HepG2 (cell line): Measurements from ENCODE around the gene SHROOM1. TPM values are rescaled to one million over a fixed set of nuclear protein-coding genes. Genes with fewer than 3 reads are reported as not detected.

ENCODE experiments used
- BCLAF1 ChIP-seq: fragments of 450-650 bp; IDR thresholded peaks from 2 replicates; pipeline ENCODE4 v1.6.1; 2017; ENCODE audit warnings: mild to moderate bottlenecking
- IRF2 ChIP-seq: IDR thresholded peaks from 2 replicates; pipeline ENCODE4 v1.6.1; 2018; ENCODE audit warnings: missing genetic modification reagents, missing compliant biosample characterization
- MXI1 ChIP-seq: IDR thresholded peaks from 3 replicates; pipeline ENCODE4 v1.6.1; 2012; ENCODE audit warnings: low read depth, low read length, inconsistent platforms, borderline replicate concordance
- NR3C1 ChIP-seq: sonication (generic); formaldehyde crosslinking; IDR thresholded peaks from 2 replicates; pipeline ENCODE4 v1.4.0; 2020; ENCODE audit warnings: missing genetic modification reagents
- RFX5 ChIP-seq: IDR thresholded peaks from 2 replicates; pipeline ENCODE4 v1.6.1; 2011; ENCODE audit warnings: low read depth, low read length, improper control_type of control experiment
- TARDBP ChIP-seq: sonication (generic); formaldehyde crosslinking; IDR thresholded peaks from 2 replicates; pipeline ENCODE4 v1.8.0; 2022; ENCODE audit warnings: mild to moderate bottlenecking, missing genetic modification reagents
- TBX2 ChIP-seq: sonication (generic); formaldehyde crosslinking; IDR thresholded peaks from 2 replicates; pipeline ENCODE4 v1.5.0; 2020; ENCODE audit warnings: missing genetic modification reagents, mild to moderate bottlenecking, borderline replicate concordance
- ZNF256 ChIP-seq: sonication (generic); formaldehyde crosslinking; conservative IDR thresholded peaks from 2 replicates; pipeline ENCODE4 v1.4.0; 2020; ENCODE audit warnings: missing genetic modification reagents
- ZNF414 ChIP-seq: sonication (generic); formaldehyde crosslinking; IDR thresholded peaks from 2 replicates; pipeline ENCODE4 v1.5.0; 2020; ENCODE audit warnings: missing genetic modification reagents
- ZNF441 ChIP-seq: sonication (generic); formaldehyde crosslinking; IDR thresholded peaks from 2 replicates; pipeline ENCODE4 v1.7.0; 2021; ENCODE audit warnings: missing genetic modification reagents, borderline replicate concordance
- ZNF556 ChIP-seq: sonication (generic); formaldehyde crosslinking; IDR thresholded peaks from 2 replicates; pipeline ENCODE4 v1.4.0; 2020; ENCODE audit warnings: mild to moderate bottlenecking, missing genetic modification reagents, borderline replicate concordance
- ZNF567 ChIP-seq: sonication (generic); formaldehyde crosslinking; IDR thresholded peaks from 2 replicates; pipeline ENCODE4 v1.8.1; 2023; ENCODE audit warnings: mild to moderate bottlenecking, missing genetic modification reagents, borderline replicate concordance
- polyA plus RNA-seq, 8 experiments: library from polyadenylated mRNA; depleted of rRNA in 3 of 8; stranded (reverse) in 7 of 8; unstranded in 1 of 8; fragments of >200 nt; fragmentation: Illumina TruSeq in 4 of 8; extraction: Trizol in 4 of 8; gene quantifications; 2 replicates each; pipeline versions ENCODE4 v1.2.1 to v1.2.3, GENCODE V29; 2011 to 2016; ENCODE audit warnings: low read depth in 4 of 8, missing spikeins in 1 of 8, mixed read lengths in 1 of 8; ENCODE audit not compliant: insufficient read depth in 1 of 8
- total RNA-seq, 5 experiments: library from RNA; depleted of rRNA; stranded (reverse); fragments of >200 nt; fragmentation: Illumina TruSeq; extraction: Trizol; gene quantifications; 2 replicates each; pipeline ENCODE4 v1.2.3, GENCODE V29; 2016; ENCODE audit warnings: low read depth in 1 of 5
- TF ChIP-seq, protein P1 (sequence below): sonication (generic); formaldehyde crosslinking; IDR thresholded peaks from 2 replicates; pipeline ENCODE4 v1.8.1; 2023; ENCODE audit warnings: mild to moderate bottlenecking, missing genetic modification reagents
- TF ChIP-seq, protein P2 (sequence below): sonication (generic); formaldehyde crosslinking; IDR thresholded peaks from 2 replicates; pipeline ENCODE4 v1.8.1; 2023; ENCODE audit warnings: mild to moderate bottlenecking, moderate library complexity, missing genetic modification reagents
- TF ChIP-seq, protein P3 (sequence below): sonication (generic); formaldehyde crosslinking; conservative IDR thresholded peaks from 2 replicates; pipeline ENCODE4 v1.5.0; 2020; ENCODE audit warnings: missing genetic modification reagents

The SHROOM1 gene
- total and polyA plus RNA-seq, 2 of the 13 experiments (the other 11 are each of a cell fraction or from before 2014, with no cell fraction given), result 18.2 to 25.7 TPM

GRCh38 chr5:132866342-132867045 is 36.0 kb upstream of the SHROOM1 start, which contains the start of the genes GDF9 and UQCRQ (continued):
- TF ChIP-seq BCLAF1 (no peak), ZNF441 (CRISPR knock-in tag) (peak; percentile 83; the same call in 1 of the 2 replicates), NR3C1 (CRISPR knock-in tag) (no peak), IRF2 (peak; percentile 86), ZNF256 (CRISPR knock-in tag) (no peak; the same call in 1 of the 2 replicates), MXI1 (peak; percentile 76; the same call in 1 of the 3 replicates), ZNF556 (CRISPR knock-in tag) (no peak; the same call in 1 of the 2 replicates), TARDBP (peak; percentile 97), RFX5 (no peak), ZNF567 (CRISPR knock-in tag) (no peak), TBX2 (CRISPR knock-in tag) (peak; percentile 94), ZNF414 (0 out of 2 replicates have a peak, but pooled peaks have one; percentile 32)
- TF ChIP-seq, protein P1, sequence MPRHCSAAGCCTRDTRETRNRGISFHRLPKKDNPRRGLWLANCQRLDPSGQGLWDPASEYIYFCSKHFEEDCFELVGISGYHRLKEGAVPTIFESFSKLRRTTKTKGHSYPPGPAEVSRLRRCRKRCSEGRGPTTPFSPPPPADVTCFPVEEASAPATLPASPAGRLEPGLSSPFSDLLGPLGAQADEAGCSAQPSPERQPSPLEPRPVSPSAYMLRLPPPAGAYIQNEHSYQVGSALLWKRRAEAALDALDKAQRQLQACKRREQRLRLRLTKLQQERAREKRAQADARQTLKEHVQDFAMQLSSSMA (CRISPR knock-in tag), result 0 out of 2 replicates have a peak, but pooled peaks have one; percentile 9
- TF ChIP-seq, protein P2, sequence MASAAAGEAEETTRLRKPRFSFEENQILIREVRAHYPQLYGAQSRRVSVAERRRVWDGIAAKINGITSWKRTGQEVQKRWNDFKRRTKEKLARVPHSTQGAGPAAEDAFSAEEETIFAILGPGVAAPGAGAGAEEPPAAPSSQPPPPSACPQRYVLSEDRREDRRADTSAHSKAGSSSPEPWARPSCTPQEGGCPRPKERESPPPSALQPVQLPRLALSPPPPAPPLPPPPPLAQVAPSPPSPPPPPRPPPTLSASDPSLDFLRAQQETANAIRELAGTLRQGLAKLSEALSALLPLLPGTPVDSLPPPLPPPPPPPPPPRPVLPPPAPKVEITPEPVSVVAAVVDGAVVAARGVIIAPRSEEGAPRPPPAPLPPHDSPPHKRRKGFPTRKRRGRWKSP (CRISPR knock-in tag), result peak; percentile 61; the same call in 1 of the 2 replicates
- TF ChIP-seq, protein P3, sequence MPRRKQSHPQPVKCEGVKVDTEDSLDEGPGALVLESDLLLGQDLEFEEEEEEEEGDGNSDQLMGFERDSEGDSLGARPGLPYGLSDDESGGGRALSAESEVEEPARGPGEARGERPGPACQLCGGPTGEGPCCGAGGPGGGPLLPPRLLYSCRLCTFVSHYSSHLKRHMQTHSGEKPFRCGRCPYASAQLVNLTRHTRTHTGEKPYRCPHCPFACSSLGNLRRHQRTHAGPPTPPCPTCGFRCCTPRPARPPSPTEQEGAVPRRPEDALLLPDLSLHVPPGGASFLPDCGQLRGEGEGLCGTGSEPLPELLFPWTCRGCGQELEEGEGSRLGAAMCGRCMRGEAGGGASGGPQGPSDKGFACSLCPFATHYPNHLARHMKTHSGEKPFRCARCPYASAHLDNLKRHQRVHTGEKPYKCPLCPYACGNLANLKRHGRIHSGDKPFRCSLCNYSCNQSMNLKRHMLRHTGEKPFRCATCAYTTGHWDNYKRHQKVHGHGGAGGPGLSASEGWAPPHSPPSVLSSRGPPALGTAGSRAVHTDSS (CRISPR knock-in tag), result no peak
